Measurements from ENCODE around the gene CBFA2T3.

CBFA2T3 gene

DNA sequence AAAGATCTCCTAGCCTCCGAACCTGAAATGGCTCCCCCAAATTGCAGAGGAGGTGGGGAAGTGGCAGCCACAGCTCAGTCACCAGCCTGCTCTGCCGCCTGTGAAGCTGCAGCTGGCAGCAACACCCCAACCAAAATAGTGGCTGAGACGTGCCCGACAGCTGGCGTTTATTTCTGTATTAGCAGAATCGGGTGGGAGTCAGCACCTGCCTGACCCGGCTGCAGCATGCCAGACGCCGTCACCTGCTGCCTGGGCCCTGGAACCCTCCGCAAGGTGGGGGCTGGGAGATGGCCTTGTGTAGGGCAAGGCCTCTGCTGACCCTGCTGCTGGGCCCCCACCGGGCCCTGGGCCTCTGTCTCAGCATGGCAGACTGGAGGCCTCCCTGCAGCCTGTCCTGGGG, 93.1 kb downstream of the CBFA2T3 start:
- H3K4me3 ChIP-seq (ENCODE audit: control insufficient read depth, low read depth, low read length) = no peak overlapping the region
- TF ChIP-seq, protein P1, sequence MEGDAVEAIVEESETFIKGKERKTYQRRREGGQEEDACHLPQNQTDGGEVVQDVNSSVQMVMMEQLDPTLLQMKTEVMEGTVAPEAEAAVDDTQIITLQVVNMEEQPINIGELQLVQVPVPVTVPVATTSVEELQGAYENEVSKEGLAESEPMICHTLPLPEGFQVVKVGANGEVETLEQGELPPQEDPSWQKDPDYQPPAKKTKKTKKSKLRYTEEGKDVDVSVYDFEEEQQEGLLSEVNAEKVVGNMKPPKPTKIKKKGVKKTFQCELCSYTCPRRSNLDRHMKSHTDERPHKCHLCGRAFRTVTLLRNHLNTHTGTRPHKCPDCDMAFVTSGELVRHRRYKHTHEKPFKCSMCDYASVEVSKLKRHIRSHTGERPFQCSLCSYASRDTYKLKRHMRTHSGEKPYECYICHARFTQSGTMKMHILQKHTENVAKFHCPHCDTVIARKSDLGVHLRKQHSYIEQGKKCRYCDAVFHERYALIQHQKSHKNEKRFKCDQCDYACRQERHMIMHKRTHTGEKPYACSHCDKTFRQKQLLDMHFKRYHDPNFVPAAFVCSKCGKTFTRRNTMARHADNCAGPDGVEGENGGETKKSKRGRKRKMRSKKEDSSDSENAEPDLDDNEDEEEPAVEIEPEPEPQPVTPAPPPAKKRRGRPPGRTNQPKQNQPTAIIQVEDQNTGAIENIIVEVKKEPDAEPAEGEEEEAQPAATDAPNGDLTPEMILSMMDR (IDR thresholded peaks at IDR 0.05; ENCODE audit: control insufficient read depth, insufficient read depth, low read depth, low read length, missing control alignments) = no peak
- DNase-seq (ENCODE audit: low read depth) = no peak

DNA sequence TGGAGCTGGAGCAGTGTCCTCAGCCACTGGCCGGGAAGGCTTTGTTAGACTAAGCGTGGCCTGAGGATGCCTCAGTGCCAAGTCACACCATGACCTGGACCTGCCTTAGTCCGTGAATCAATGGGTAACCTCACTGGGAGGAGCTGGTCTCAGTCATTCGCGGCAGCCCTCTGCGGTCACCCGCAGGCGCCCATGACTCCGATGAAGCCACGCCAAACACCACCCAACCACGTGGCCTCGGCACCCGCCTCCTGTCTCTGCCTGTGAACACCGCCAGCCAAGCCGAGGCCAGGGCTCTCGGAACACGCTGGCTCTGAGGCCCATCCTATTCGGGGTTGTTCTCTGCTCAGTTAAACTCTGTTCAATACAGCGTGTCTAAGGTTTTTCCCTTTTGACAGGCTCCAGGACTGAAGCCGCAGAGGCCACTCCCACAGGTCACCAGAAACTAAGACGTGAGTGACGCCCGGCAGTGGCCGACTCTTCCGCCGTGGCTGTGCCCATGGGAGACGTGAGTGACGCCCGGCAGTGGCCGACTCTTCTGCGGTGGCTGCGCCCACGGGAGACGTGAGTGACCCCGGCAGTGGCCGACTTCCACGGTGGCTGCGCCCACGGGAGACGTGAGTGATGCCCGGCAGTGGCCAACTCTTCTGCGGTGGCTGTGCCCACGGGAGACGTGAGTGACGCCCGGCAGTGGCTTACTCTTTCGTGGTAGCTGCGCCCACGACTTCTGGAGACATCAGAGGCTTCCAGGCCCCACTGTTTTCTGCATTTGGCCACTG, 93.7 kb downstream of the CBFA2T3 start:
- DNase-seq (ENCODE audit: low read depth) = no peak
- TF ChIP-seq, protein P1 (IDR thresholded peaks at IDR 0.05; ENCODE audit: control insufficient read depth, insufficient read depth, low read depth, low read length, missing control alignments) = no peak

DNA sequence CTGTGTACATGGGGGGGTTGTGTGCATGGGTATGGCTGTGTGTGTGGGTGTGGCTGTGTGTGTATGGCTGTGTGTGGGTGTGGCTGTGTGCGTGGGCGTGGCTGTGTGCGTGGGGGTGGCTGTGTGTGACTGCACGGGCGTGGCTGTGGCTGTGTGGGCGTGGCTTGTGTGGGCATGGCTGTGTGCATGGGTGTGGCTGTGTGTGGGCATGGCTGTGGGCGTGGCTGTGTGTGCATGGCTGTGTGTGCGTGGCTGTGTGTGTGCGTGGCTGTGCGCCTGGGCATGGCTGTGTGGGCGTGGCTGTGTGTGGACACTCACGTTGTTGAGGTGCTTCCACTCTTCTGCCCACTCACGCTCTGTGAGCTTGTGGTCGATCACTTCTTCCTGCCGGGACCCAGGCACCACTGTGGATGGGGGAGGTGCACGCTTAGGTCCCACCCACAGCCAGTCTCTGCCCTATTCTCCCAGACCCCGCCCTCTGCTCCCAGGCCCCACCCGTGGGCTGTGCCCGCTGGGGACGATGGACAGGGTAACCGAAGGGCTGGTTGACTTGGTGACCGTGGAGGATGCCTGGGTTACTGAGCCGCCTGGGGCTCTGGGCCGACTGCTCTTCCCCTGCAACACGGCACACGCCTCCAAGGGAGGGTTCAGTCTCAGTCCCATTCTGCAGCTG, 94.5 kb downstream of the CBFA2T3 start:
- TF ChIP-seq, protein P1 (IDR thresholded peaks at IDR 0.05; ENCODE audit: control insufficient read depth, insufficient read depth, low read depth, low read length, missing control alignments) = no peak
- no peak overlapping the region for H3K4me3 ChIP-seq (ENCODE audit: control insufficient read depth, low read depth, low read length)
- no peak for DNase-seq (ENCODE audit: low read depth)

More for the DNA sequence above, 93.7 kb downstream of the CBFA2T3 start:
- H3K4me3 ChIP-seq (ENCODE audit: control insufficient read depth, low read depth, low read length) = no peak overlapping the region

DNA sequence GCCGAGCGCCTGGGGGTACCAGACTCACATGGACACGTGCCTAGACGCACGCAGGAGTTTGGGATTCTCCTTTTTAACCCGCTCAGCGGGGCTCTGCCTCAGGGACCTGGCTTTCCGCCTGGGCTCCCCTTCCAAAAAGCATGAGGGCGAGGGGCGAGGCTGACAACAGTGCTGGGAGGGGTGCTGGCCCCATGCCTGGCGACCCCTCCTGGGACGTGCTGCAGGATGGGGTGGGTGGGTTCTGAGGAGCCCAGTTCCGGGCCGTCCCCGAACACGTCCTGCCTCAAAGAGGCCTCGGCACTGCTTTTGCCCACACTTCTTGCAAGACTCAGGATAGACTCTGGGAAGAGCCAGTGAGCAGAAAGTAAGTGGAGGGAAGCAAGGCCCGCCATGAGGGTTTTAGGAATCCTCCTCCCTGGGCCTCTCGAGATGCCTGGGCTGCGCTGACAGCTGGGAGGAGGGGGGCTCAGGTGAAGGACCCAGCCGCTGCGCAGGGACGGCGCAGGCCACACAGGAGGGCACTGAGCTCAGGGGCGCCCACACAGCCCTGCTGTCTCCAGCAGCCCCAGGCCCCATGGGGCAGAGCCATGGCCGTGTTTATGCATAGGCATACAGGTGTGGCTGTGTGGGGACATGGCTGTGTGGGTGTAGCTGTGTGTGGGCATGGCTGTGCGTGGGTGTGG, 95.2 kb downstream of the CBFA2T3 start:
- no peak overlapping the region for H3K4me3 ChIP-seq (ENCODE audit: control insufficient read depth, low read depth, low read length)
- TF ChIP-seq, protein P1 (IDR thresholded peaks at IDR 0.05; ENCODE audit: control insufficient read depth, insufficient read depth, low read depth, low read length, missing control alignments) = no peak
- no peak for DNase-seq (ENCODE audit: low read depth)

DNA sequence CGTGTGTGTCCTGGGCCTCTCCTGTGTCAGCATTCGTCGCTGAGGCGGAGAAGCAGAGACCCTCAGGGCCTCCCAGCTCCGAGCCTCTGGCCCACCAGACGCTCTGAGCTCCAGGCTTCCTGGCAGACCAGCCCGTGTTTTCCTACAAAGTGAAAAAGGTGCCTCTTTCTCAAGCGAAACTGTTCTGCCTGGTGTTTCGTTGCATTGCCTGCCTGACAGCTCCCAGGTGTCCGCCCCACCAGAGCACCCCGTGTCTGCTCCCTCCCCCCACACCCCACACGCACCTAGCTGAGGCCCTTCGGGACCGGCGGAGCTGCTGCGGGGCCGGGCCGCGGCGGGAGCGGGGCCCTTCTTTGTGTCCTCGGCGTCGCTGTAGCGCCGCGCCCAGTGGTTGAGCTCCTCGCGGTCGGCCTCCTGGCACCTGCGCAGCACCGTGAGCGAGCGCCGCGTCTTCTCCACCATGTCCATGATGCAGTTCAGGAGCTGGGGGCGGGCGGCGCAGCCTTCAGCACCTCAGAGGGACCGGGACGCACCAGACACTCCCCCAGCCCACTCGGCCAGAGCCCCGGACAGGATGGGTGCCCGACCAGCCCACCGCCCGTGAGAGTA, 95.9 kb downstream of the CBFA2T3 start:
- no peak for DNase-seq (ENCODE audit: low read depth)
- no peak overlapping the region for H3K4me3 ChIP-seq (ENCODE audit: control insufficient read depth, low read depth, low read length)
- TF ChIP-seq, protein P1 (IDR thresholded peaks at IDR 0.05; ENCODE audit: control insufficient read depth, insufficient read depth, low read depth, low read length, missing control alignments) = no peak

DNA sequence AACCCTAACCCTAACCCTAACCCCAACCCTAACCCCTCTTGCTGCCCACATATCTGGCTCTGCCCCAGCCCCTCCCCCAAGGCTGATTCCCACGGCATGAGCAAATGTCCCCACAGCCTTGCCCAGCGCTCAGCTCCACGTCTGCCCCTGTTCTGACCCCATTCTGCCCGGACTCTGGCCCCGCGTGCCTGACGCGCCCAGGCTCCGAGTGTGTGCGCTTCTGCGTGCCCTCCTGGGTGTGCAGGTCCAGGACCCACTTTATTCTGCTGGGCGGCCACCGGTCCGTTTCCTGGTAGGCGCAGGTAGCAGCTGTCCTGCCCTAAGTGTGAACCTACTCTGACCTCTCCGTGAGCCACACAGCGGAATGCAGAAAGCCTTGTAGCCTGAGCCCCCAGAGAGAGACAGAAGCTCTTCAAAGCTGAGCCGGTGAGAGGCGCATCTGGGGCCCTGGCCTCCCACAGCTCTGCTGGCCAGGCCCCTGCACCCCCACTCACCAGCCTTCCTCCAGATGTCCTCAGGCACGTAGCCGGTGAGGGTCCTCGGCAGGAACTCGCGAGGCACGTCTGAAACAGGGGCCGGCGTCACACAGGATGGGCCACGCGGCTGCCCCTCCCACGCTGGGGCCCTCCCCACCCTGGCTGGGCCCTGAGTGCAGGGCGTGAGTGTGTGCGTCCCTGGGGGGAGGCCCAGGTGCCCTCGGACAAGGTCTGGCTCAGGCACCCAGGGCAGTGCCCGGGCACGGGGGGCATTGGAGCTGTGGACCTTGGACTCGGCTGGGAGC, 96.6 kb downstream of the CBFA2T3 start:
- no peak for DNase-seq (ENCODE audit: low read depth)
- H3K4me3 ChIP-seq (ENCODE audit: control insufficient read depth, low read depth, low read length) = no peak overlapping the region
- TF ChIP-seq, protein P1 (IDR thresholded peaks at IDR 0.05; ENCODE audit: control insufficient read depth, insufficient read depth, low read depth, low read length, missing control alignments) = no peak
